Measurements from ENCODE around the gene PTPRJ. TPM values are rescaled to one million over a fixed set of nuclear protein-coding genes. Genes with fewer than 3 reads are reported as not detected.

Gene PTPRJ
- total RNA-seq, 2 donors from 2014 or later, result 3.4 to 8.0 TPM

DNA sequence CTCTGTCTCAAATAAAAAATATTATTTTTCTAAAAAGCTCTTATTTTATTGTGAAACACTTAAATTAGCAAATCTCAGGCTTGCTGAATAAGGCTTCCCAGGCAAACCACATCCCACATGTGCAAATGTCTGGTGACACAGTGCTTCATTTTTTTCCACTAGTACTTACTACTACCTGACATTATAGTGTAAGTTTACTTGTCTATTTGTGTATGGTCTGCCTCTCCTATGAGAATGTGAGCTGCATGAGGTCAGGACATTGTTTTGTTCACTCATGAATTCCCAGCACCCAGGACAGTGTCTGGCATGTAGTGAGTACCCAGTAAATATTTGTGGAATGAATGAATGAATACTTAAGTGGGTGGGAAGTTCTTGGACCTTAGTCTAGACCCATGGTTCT is 103.1 kb downstream of the PTPRJ start:
- Histone ChIP-seq H3K27me3 (no peaks in the 10 kb centered on the region), H3K4me1 (peaks cover 0 to 26% of the 10 kb centered on the region in 2 donors), H3K27ac (no peak overlapping the region), H3K9me3 (no peaks in the 10 kb centered on the region), H3K4me3 (no peak overlapping the region), H3K36me3 (no peaks in the 10 kb centered on the region)
- TF ChIP-seq, protein P1, sequence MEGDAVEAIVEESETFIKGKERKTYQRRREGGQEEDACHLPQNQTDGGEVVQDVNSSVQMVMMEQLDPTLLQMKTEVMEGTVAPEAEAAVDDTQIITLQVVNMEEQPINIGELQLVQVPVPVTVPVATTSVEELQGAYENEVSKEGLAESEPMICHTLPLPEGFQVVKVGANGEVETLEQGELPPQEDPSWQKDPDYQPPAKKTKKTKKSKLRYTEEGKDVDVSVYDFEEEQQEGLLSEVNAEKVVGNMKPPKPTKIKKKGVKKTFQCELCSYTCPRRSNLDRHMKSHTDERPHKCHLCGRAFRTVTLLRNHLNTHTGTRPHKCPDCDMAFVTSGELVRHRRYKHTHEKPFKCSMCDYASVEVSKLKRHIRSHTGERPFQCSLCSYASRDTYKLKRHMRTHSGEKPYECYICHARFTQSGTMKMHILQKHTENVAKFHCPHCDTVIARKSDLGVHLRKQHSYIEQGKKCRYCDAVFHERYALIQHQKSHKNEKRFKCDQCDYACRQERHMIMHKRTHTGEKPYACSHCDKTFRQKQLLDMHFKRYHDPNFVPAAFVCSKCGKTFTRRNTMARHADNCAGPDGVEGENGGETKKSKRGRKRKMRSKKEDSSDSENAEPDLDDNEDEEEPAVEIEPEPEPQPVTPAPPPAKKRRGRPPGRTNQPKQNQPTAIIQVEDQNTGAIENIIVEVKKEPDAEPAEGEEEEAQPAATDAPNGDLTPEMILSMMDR (IDR thresholded peaks at IDR 0.05), result no peak
- DNase-seq (ENCODE audit: low spot score), result no peak

DNA sequence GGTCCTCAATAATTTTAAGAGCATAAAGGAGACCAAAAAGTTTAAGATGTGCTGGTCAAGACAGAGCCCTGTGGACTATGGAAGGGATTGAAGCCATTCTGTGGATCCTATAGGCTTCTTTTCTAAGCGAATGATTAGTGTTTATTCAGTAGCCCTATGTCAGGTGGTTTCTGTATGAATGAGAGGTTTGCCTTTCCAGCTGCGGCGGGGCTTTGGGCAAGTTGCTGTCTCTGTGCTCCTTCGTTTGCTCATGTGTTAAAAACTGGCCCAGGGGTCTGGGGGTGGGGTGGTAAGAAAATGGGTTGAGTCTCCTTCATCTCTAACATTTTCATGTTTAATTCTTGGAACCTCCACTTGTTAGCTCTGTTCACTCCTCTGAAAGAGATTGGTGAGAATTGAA is 105.3 kb downstream of the PTPRJ start:
- H3K36me3 ChIP-seq, result no peaks in the 10 kb centered on the region
- no peak for DNase-seq (ENCODE audit: low spot score)
- H3K4me3 ChIP-seq, result no peak overlapping the region
- H3K27me3 ChIP-seq, result no peaks in the 10 kb centered on the region
- H3K9me3 ChIP-seq, result no peaks in the 10 kb centered on the region
- no peak overlapping the region for H3K27ac ChIP-seq
- H3K4me1 ChIP-seq, result peaks cover 0 to 27% of the 10 kb centered on the region in 2 donors
- TF ChIP-seq, protein P1 (IDR thresholded peaks at IDR 0.05), result no peak

DNA sequence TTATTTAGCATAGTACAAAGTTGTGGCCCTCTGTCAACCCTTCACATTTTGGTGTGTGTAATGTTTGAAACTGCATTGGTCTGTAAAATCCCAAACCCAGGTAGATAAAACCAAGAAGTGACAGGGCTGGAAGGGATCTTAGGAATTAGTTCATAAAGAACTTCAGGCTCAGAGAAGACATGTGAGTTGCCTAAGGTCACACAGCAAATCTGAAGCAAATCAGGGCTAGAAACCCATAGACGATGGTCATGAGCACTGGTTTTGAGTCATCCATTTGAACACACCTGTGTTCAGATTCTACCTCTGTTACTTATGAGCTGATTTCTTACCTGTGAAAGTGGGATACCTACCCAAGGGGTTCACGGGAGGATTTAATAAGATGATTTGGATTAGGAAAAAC is 107.1 kb downstream of the PTPRJ start:
- no peak overlapping the region for H3K27ac ChIP-seq
- no peak for DNase-seq (ENCODE audit: low spot score)
- H3K9me3 ChIP-seq, result no peaks in the 10 kb centered on the region
- H3K27me3 ChIP-seq, result no peaks in the 10 kb centered on the region
- no peaks in the 10 kb centered on the region for H3K36me3 ChIP-seq
- TF ChIP-seq, protein P1 (IDR thresholded peaks at IDR 0.05), result no peak
- H3K4me3 ChIP-seq, result no peak overlapping the region
- peaks cover 0 to 14% of the 10 kb centered on the region in 2 donors for H3K4me1 ChIP-seq

DNA sequence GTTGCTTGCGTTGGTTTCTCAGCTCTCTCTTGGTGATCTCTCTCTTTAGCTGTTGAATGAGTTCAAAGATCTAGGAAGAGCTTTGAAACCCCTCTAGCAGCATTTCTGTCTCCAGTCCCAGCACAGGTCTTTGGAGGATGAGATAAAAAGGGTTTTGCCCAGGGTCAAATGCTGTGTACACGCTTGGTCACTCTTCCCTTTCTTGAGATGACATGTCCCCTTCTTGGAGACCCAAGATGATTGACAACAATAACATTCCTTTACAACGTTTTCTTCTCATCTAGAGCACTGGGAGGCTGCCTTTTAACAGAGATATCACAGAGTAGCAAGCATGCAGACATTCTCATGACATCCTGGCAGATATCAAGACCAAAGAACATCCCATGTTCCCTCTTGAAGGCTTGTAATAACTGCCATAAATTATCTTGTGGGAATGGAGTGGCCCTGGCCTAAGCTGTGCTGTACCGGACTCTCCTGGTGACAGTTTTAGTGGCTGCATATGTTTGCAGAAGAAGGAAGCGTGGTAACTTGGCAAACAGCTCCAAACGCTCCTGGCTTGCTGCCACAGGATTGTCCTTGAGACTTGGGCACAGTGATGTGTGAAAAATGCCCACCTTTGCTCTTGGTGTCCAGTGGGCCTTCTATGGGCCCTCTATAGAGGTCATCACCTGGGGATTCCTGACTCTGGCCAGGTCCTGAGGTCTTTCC is 107.8 kb downstream of the PTPRJ start:
- Histone ChIP-seq H3K4me3 (no peak overlapping the region), H3K27ac (no peak overlapping the region), H3K27me3 (no peaks in the 10 kb centered on the region), H3K4me1 (peaks cover 0 to 18% of the 10 kb centered on the region in 2 donors), H3K36me3 (no peaks in the 10 kb centered on the region), H3K9me3 (no peaks in the 10 kb centered on the region)
- DNase-seq (ENCODE audit: low spot score), result no peak
- TF ChIP-seq, protein P1 (IDR thresholded peaks at IDR 0.05), result no peak

DNA sequence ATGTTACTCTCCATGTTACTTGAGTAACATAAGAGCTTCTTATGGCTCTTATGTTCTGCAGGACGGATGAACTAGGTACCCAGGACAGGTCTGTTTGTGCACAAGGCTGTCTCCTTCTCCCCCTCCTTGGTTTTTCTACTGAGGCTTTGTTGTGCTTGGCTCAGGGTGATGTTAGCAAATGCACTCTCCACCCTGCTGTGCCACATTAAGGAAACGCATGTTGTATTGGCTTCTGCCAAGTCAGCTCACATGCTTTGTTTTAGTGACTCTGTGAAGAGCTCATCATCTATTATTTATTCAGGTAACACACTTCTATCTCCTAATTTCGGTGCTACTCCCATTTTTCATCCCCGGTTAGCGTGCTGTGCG is 108.3 kb downstream of the PTPRJ start:
- Histone ChIP-seq H3K4me1 (peaks cover 0 to 21% of the 10 kb centered on the region in 2 donors), H3K27me3 (no peaks in the 10 kb centered on the region), H3K4me3 (no peak overlapping the region), H3K9me3 (no peaks in the 10 kb centered on the region), H3K36me3 (no peaks in the 10 kb centered on the region), H3K27ac (no peak overlapping the region)
- TF ChIP-seq, protein P1 (IDR thresholded peaks at IDR 0.05), result no peak
- no peak for DNase-seq (ENCODE audit: low spot score)

DNA sequence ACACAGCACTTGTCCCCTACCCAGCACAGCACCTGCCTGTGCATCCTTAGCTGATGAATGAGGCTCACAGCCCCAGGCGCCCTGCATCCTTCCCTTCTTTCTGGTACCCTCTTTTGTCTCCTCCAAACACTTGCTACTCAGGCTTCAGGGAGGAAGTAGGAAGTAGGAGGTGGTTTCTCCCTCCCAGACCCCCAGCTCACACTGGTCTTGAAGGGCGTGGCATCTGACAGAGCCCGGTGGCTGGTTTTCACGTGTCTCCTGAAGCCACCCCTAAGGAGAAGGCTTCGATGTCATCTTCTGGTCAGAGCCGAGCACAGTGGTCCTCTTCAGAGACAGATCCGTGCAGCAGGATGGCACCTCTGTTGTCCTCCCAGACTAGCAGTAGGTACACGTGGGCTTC is 109.8 kb downstream of the PTPRJ start:
- no peaks in the 10 kb centered on the region for H3K36me3 ChIP-seq
- no peak for DNase-seq (ENCODE audit: low spot score)
- H3K27ac ChIP-seq, result no peak overlapping the region
- no peaks in the 10 kb centered on the region for H3K27me3 ChIP-seq
- H3K9me3 ChIP-seq, result no peaks in the 10 kb centered on the region
- H3K4me3 ChIP-seq, result no peak overlapping the region
- peaks cover 0 to 30% of the 10 kb centered on the region in 2 donors for H3K4me1 ChIP-seq
- TF ChIP-seq, protein P1 (IDR thresholded peaks at IDR 0.05), result no peak
